Thyroid gland (tissue), 4 donors: Measurements from ENCODE around the gene VPS8.

ENCODE experiments used
- POLR2A ChIP-seq, 2 donors: fragments of 450-650 bp; IDR thresholded peaks; one replicate each; pipeline ENCODE4 v1.6.1; 2017; ENCODE audit warnings: antibody characterized with exemption in 2 of 2, mild to moderate bottlenecking in 2 of 2, moderate library complexity in 1 of 2
- TF ChIP-seq, protein P1 (sequence below), 6 experiments: fragments of 200-600 bp in 3 of 6; fragments of 450-650 bp in 3 of 6; sonication (generic) in 3 of 6; IDR thresholded peaks; one replicate each; pipeline ENCODE4 v1.5.1; 2016 to 2019; ENCODE audit warnings: antibody characterized with exemption in 6 of 6, mild to moderate bottlenecking in 2 of 6, inconsistent platforms in 1 of 6, moderate library complexity in 1 of 6

DNA sequence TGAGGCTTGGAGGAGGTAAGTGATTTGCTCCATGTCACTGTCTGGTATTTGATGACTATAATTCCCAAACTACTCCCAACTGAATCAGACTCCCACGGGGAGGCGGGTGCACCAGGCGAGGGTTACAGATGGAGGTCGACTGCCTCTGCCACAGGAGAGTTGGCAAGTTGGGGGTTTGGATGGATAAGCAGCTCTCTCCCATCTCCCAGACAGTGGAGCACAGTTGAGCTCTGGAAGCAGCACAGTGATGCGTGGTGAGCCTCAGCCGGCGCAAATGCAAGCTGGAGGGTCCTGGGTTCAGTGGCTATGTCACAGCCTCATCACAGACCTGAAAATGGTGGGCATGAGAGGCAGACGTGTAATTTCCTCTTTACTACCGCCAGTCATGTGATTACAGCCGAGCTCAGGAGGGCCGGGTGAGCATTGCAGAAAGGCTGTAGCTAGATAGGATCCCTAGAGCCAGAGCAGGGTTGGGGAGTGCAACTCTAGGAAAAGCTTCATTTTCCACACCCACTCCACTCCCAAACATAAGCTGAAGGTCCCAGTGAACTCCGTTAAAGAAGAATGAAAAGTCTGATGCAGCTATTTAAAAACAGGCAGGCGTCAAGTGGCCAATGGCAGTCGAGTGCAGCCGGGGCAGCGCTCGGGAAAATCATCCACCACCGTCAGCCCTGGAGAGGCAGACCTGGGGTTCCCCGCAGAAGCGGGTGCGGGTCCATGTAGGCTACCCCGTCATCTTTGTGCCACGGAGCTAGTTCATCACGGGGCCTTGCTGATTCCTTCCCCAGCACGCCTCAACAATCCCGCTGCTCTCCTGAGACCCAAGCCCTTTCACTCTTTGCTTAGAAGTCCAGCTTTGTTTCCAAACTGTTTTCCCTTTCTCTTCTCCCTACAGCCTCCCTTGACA, 33.3 kb upstream of the VPS8 start:
- TF ChIP-seq, protein P1, sequence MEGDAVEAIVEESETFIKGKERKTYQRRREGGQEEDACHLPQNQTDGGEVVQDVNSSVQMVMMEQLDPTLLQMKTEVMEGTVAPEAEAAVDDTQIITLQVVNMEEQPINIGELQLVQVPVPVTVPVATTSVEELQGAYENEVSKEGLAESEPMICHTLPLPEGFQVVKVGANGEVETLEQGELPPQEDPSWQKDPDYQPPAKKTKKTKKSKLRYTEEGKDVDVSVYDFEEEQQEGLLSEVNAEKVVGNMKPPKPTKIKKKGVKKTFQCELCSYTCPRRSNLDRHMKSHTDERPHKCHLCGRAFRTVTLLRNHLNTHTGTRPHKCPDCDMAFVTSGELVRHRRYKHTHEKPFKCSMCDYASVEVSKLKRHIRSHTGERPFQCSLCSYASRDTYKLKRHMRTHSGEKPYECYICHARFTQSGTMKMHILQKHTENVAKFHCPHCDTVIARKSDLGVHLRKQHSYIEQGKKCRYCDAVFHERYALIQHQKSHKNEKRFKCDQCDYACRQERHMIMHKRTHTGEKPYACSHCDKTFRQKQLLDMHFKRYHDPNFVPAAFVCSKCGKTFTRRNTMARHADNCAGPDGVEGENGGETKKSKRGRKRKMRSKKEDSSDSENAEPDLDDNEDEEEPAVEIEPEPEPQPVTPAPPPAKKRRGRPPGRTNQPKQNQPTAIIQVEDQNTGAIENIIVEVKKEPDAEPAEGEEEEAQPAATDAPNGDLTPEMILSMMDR (IDR thresholded peaks at IDR 0.05) = no peak
- no peak for TF ChIP-seq POLR2A (IDR thresholded peaks at IDR 0.05)
